Fibroblast of the aortic adventitia (primary cell): ENCODE results near the gene CEP43. TPM values are rescaled to one million over a fixed set of nuclear protein-coding genes. Genes with fewer than 3 reads are reported as not detected.

Source experiments
- DNase-seq: peaks from one replicate; pipeline ENCODE4 v3.0.0-alpha.2; 2010; ENCODE audit warnings: low read depth
- H3K4me3 ChIP-seq: 2 replicates; pipeline ENCODE4 v1.5.1; 2011; ENCODE audit warnings: low read depth, mild to moderate bottlenecking, control low read depth, low read length, moderate library complexity
- total RNA-seq: library from RNA; depleted of rRNA; stranded (reverse); fragments of >200 nt; gene quantifications from 2 replicates; pipeline ENCODE4 v1.2.3, GENCODE V29; 2012; ENCODE audit warnings: low replicate concordance
- TF ChIP-seq, protein P1 (sequence below): IDR thresholded peaks from 2 replicates; pipeline ENCODE4 v1.5.1; 2011; ENCODE audit warnings: mild to moderate bottlenecking, low read length, control low read depth, inconsistent platforms; ENCODE audit not compliant: insufficient read depth

CEP43 gene
- total RNA-seq, 1 donor: 22.0 TPM

DNA sequence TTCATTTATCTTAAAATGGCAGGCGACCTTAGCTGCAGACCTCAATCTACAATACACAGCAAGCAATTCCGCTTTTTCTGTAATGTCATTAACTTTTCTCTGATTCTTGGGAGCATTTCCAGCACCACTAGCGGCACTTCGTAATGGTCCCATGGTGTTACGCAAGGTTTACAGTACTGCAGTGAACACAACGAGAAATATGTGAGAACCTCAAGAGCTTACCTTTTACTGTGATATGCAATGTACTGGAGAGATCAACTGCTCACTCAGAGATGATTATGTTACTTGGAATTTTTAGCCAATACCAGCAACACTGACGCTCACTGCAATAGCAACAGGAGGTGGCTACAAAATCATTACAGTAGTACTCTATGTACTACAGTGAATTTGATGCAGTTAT, 2.8 kb upstream of the CEP43 start:
- no peak for DNase-seq
- TF ChIP-seq, protein P1, sequence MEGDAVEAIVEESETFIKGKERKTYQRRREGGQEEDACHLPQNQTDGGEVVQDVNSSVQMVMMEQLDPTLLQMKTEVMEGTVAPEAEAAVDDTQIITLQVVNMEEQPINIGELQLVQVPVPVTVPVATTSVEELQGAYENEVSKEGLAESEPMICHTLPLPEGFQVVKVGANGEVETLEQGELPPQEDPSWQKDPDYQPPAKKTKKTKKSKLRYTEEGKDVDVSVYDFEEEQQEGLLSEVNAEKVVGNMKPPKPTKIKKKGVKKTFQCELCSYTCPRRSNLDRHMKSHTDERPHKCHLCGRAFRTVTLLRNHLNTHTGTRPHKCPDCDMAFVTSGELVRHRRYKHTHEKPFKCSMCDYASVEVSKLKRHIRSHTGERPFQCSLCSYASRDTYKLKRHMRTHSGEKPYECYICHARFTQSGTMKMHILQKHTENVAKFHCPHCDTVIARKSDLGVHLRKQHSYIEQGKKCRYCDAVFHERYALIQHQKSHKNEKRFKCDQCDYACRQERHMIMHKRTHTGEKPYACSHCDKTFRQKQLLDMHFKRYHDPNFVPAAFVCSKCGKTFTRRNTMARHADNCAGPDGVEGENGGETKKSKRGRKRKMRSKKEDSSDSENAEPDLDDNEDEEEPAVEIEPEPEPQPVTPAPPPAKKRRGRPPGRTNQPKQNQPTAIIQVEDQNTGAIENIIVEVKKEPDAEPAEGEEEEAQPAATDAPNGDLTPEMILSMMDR: no peak
- H3K4me3 ChIP-seq: no peak overlapping the region

DNA sequence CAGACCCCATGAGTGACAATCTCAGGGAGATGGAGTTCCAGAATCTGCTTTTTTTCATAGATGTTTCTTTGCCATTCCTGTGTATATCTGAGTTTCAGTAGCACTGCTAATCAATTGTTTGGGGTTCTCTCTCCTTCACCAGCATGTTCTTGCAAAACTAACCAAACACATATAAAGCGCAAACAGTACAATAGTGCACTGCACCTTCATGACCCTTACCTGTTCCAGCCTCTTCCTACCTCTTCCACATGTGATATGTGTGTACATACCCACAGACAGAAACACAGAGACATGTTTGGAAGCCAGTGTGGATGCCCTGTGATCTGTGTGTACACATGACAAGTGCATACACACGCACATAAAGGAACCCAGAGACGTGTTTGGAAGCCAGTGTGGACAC, 1.8 kb upstream of the CEP43 start:
- TF ChIP-seq, protein P1: no peak
- H3K4me3 ChIP-seq: peak overlapping the region; percentile 82
- DNase-seq: no peak

DNA sequence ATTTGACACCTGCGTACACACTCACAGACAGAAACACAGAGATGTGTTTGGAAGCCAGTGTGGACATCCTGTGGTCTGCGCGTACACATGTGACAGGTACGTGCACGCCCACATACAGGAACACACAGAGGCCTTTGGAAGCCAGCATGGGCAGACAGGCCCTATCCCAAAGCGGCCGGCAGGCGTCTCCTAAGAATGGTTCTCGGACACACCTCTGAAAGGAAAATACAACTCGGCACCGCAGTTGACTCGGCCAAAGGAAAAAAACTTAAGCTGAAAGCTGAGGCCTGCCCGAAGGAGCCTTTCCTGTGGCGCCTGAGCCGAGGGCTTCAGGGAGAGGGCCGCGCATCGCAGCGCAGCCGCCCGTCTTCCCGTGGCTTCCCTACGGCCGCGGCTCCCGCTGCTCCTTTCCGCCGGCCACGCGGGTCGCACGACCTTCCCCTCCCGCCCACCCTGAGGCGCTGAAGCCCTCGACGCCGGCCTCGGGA, 1.4 kb upstream of the CEP43 start:
- peak; percentile 72 for DNase-seq
- TF ChIP-seq, protein P1: peak; percentile 80
- peak overlapping the region; percentile 82 for H3K4me3 ChIP-seq

DNA sequence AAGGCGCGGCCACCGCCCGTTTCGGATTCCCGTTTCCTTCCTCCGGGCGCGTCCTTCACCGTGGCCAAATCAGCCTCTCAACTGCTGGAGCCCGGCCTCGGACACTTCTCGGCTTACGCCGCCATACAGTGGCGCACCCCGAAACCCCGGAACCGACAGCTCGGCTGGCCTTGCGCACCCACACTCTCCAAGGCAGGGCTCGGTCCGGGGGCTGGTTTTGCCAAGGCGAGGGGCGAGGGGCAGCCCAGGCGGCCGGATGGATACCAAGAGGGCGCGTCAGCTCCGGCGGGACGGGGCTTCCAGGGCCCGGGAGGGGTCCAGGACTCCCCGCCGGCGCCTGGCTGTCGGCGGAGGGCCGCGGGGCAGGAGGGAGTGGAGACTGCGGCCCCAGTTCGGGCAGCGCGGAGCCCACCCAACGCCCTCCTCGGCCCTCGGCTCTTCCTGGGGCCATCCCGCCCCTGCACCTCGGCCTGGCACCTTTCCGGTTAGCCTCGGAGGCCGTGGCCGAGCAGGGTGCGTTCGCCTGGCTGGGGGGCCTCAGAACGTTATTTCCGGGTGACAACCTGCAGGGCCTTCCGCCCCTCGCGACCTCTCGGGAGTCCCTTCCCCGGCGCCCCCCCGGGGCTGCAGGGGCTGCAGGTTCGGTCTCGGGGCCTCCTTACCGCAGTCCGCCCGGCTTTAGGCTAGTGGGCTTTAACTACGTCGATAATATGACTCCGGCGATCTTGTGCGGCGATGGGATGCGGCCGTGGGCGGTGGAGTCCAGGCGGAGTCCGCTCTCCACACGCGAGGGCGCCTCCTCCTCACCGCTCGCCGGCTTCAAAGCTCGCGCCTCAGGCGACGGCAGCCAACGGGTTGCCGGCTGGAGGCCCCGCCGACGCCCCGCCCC, 697 bp upstream of the CEP43 start:
- peak overlapping the region; percentile 82 for H3K4me3 ChIP-seq
- TF ChIP-seq, protein P1: no peak
- DNase-seq: no peak

DNA sequence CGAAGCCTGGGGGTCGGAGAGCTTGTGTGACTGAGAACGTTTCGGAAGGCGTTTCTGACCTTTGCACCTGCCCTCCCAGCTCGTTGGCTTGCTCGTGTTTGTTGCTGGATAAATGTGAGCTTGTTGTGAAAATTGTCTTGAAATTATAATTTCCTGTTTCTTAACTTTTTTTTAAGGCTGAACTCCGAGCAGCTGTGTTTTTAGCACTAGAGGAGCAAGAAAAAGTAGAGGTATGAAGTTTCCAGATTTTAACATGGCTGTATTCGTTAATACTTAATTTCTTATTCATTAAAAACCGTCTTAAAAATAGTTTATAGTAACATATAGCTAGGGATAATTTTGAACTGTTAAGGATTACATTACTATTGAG, 672 bp downstream of the CEP43 start:
- TF ChIP-seq, protein P1: no peak
- H3K4me3 ChIP-seq: peak overlapping the region; percentile 87
- DNase-seq: no peak

DNA sequence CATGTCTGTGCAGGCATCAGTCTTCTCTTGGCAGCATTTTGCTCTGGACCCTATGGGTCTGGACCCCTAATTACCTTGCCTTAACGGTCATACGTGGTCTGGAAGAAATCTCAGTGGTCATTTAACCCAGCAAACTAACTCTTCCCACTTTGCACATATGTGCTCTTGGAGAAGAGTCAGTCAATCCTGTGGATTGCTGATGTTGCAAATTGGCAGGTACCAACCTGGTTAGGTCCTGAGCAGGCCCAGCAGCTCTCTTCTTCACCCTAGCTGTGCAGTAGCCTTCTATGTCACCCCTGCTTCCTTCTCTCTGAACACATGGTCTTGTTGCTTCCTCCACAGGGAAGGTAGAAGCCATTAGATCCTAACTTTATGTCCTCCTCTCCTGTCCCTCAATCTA, 1.6 kb downstream of the CEP43 start:
- no peak for DNase-seq
- TF ChIP-seq, protein P1: no peak
- peak overlapping the region; percentile 6 for H3K4me3 ChIP-seq
